MCF 10A (cell line): Measurements from ENCODE around the gene NFASC. TPM values are rescaled to one million over a fixed set of nuclear protein-coding genes. Genes with fewer than 3 reads are reported as not detected.

Source experiments
- BruUV-seq: library from RNA; stranded (reverse); fragments of 400-500 nt; replicated peaks from 2 replicates; lab custom pipeline; 2021; lab: Mats Ljungman, UMichigan
- CTCF ChIA-PET: fragments of 300-600 bp; sonication (Branson Sonifier 250); formaldehyde crosslinking; extraction: SDS; loops from one replicate; lab custom pipeline; 2021; ENCODE audit warnings: antibody characterized with exemption, inconsistent platforms; lab: Yijun Ruan, JAX
- POLR2A ChIA-PET: fragments of 300-600, 350-650 bp; sonication (Branson Sonifier 250); formaldehyde crosslinking; extraction: SDS; loops from one replicate; lab custom pipeline; 2020; ENCODE audit warnings: antibody characterized with exemption, inconsistent platforms; lab: Yijun Ruan, JAX
- DNase-seq: peaks from one replicate; pipeline ENCODE4 v3.0.0-alpha.2; 2018; ENCODE audit not compliant: unreplicated experiment
- H3K27ac Mint-ChIP-seq: one replicate; pipeline ENCODE4 v1.8.0; 2022; ENCODE audit warnings: mild to moderate bottlenecking, low read depth, mixed read lengths; ENCODE audit not compliant: unreplicated experiment
- H3K27me3 Mint-ChIP-seq: one replicate; pipeline ENCODE4 v1.8.0; 2022; ENCODE audit warnings: mixed read lengths; ENCODE audit not compliant: insufficient read depth, unreplicated experiment
- H3K36me3 Mint-ChIP-seq: one replicate; pipeline ENCODE4 v1.8.0; 2022; ENCODE audit warnings: mild to moderate bottlenecking, moderate library complexity, mixed read lengths; ENCODE audit not compliant: insufficient read depth, unreplicated experiment
- H3K4me1 Mint-ChIP-seq: one replicate; pipeline ENCODE4 v1.8.0; 2022; ENCODE audit warnings: mixed read lengths; ENCODE audit not compliant: insufficient read depth, unreplicated experiment
- H3K4me3 Mint-ChIP-seq: one replicate; pipeline ENCODE4 v1.8.0; 2022; ENCODE audit warnings: mild to moderate bottlenecking, moderate library complexity, mixed read lengths; ENCODE audit not compliant: unreplicated experiment
- H3K9me3 Mint-ChIP-seq: one replicate; pipeline ENCODE4 v1.8.0; 2022; ENCODE audit warnings: mixed read lengths; ENCODE audit not compliant: unreplicated experiment
- intact Hi-C: fragments of 100-400 bp; cut with micrococcal nuclease; formaldehyde crosslinking; loops from 2 replicates; pipeline ENCODE4 v1.14.1; 2022
- total RNA-seq: library from RNA; stranded (reverse); gene quantifications from 2 replicates; pipeline ENCODE4 v1.2.3, GENCODE V29; 2022
- TF ChIP-seq, protein P1 (sequence below): fragments of 200-600 bp; IDR thresholded peaks from one replicate; pipeline ENCODE4 v1.8.0; 2022; ENCODE audit warnings: antibody characterized with exemption, mild to moderate bottlenecking; ENCODE audit not compliant: unreplicated experiment

Gene NFASC
- total RNA-seq, 1 experiment from 2014 or later, result 0.98 TPM

GRCh38 chr1:205020466-205020865, 149.8 kb downstream of the NFASC start:
- intact Hi-C loops, result no loop called here
- ChIA-PET POLR2A (no interaction called here), CTCF (interaction anchor here (1.7 to 2.3 kb wide), 3 partner anchors 31 to 213 kb away, joined by 5 to 12 read pairs (median 8); no protein-coding TSS in a partner anchor)
- Mint-ChIP-seq H3K36me3 (no peaks in the 10 kb centered on the region), H3K9me3 (no peaks in the 10 kb centered on the region), H3K4me3 (no peak overlapping the region), H3K27me3 (peaks cover 70% of the 10 kb centered on the region), H3K4me1 (no peaks in the 10 kb centered on the region), H3K27ac (no peak overlapping the region)
- DNase-seq, result no peak
- TF ChIP-seq, protein P1, sequence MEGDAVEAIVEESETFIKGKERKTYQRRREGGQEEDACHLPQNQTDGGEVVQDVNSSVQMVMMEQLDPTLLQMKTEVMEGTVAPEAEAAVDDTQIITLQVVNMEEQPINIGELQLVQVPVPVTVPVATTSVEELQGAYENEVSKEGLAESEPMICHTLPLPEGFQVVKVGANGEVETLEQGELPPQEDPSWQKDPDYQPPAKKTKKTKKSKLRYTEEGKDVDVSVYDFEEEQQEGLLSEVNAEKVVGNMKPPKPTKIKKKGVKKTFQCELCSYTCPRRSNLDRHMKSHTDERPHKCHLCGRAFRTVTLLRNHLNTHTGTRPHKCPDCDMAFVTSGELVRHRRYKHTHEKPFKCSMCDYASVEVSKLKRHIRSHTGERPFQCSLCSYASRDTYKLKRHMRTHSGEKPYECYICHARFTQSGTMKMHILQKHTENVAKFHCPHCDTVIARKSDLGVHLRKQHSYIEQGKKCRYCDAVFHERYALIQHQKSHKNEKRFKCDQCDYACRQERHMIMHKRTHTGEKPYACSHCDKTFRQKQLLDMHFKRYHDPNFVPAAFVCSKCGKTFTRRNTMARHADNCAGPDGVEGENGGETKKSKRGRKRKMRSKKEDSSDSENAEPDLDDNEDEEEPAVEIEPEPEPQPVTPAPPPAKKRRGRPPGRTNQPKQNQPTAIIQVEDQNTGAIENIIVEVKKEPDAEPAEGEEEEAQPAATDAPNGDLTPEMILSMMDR, result no peak
- BruUV-seq, result no TSS peak

GRCh38 chr1:205024679-205025078, 154.0 kb downstream of the NFASC start:
- no TSS peak for BruUV-seq
- H3K27me3 Mint-ChIP-seq, result peaks cover 63% of the 10 kb centered on the region
- intact Hi-C loops, result no loop called here
- no peaks in the 10 kb centered on the region for H3K9me3 Mint-ChIP-seq
- TF ChIP-seq, protein P1, result no peak
- DNase-seq, result no peak
- no peaks in the 10 kb centered on the region for H3K4me1 Mint-ChIP-seq
- CTCF ChIA-PET, result interaction anchor here (0.7 to 2.6 kb wide), 3 partner anchors 35 to 48 kb away, joined by 3 to 14 read pairs (median 8); no protein-coding TSS in a partner anchor
- POLR2A ChIA-PET, result interaction anchor here (0.6 to 0.7 kb wide), 3 partner anchors 19 to 263 kb away, joined by 3 to 5 read pairs (median 4); no protein-coding TSS in a partner anchor
- H3K27ac Mint-ChIP-seq, result no peak overlapping the region
- no peaks in the 10 kb centered on the region for H3K36me3 Mint-ChIP-seq
- H3K4me3 Mint-ChIP-seq, result no peak overlapping the region

DNA sequence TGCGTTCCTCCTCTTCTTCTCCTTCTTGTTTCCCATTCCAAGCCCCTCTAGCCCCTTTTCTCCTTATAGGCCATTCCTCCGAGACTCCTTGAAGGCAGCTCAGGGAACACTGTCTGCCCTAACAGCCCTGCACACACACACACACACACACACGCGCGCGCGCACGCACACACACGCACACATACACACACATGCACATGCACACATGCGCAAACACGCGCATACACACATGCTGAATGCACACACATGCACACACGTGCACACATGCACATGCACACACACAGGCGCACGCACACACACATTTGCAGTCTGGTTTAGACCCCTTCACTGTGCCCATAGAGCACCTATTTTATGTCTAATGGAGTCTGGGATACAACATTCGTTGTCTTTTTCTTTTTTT, 154.6 kb downstream of the NFASC start:
- Mint-ChIP-seq H3K27me3 (peaks cover 63% of the 10 kb centered on the region), H3K9me3 (no peaks in the 10 kb centered on the region), H3K4me1 (no peaks in the 10 kb centered on the region), H3K36me3 (no peaks in the 10 kb centered on the region), H3K27ac (no peak overlapping the region), H3K4me3 (no peak overlapping the region)
- CTCF ChIA-PET, result interaction anchor here (0.7 to 2.6 kb wide), 2 partner anchors 36 to 48 kb away, joined by 3 to 14 read pairs; no protein-coding TSS in a partner anchor
- BruUV-seq, result no TSS peak
- no peak for DNase-seq
- TF ChIP-seq, protein P1, result no peak
- POLR2A ChIA-PET, result no interaction called here
- intact Hi-C loops, result no loop called here

GRCh38 chr1:205026181-205026580, 155.5 kb downstream of the NFASC start:
- DNase-seq, result no peak
- TF ChIP-seq, protein P1, result no peak
- H3K4me1 Mint-ChIP-seq, result no peaks in the 10 kb centered on the region
- H3K27me3 Mint-ChIP-seq, result peaks cover 63% of the 10 kb centered on the region
- H3K9me3 Mint-ChIP-seq, result no peaks in the 10 kb centered on the region
- ChIA-PET CTCF (interaction anchor here (0.6 to 2.6 kb wide), 3 partner anchors 14 to 145 kb away, joined by 3 to 14 read pairs (median 3); no protein-coding TSS in a partner anchor), POLR2A (interaction anchor here (0.9 to 1.3 kb wide), 2 partner anchors 11 to 56 kb away, joined by 4 to 5 read pairs; no protein-coding TSS in a partner anchor)
- no peaks in the 10 kb centered on the region for H3K36me3 Mint-ChIP-seq
- intact Hi-C loops, result no loop called here
- no peak overlapping the region for H3K27ac Mint-ChIP-seq
- no peak overlapping the region for H3K4me3 Mint-ChIP-seq
- BruUV-seq, result no TSS peak
